HEK293 (cell line): ENCODE results near the gene ACTL8.

Experiments
- CTCF ChIP-seq: fragments of 450-650 bp; formaldehyde crosslinking; IDR thresholded peaks from 2 replicates; pipeline ENCODE4 v1.5.1; 2016; ENCODE audit warnings: missing biosample characterization, missing genetic modification characterization
- MEIS1 ChIP-seq: sonication (generic); formaldehyde crosslinking; IDR thresholded peaks from 2 replicates; pipeline ENCODE4 v1.8.1; 2022; ENCODE audit warnings: missing genetic modification reagents, mild to moderate bottlenecking, borderline replicate concordance
- YY1 ChIP-seq: fragments of 450-650 bp; formaldehyde crosslinking; IDR thresholded peaks from 2 replicates; pipeline ENCODE4 v1.5.1; 2018; ENCODE audit warnings: missing biosample characterization, missing genetic modification characterization
- ZFHX2 ChIP-seq: fragments of 450-650 bp; formaldehyde crosslinking; conservative IDR thresholded peaks from 2 replicates; pipeline ENCODE4 v1.5.1; 2016; ENCODE audit warnings: missing biosample characterization, missing genetic modification characterization
- ZNF121 ChIP-seq: fragments of 450-650 bp; formaldehyde crosslinking; IDR thresholded peaks from 2 replicates; pipeline ENCODE4 v1.5.1; 2016; ENCODE audit warnings: missing biosample characterization, missing genetic modification characterization
- ZNF132 ChIP-seq: fragments of 450-650 bp; formaldehyde crosslinking; IDR thresholded peaks from 2 replicates; pipeline ENCODE4 v1.5.1; 2017; ENCODE audit warnings: missing biosample characterization, missing genetic modification characterization, borderline replicate concordance
- ZNF335 ChIP-seq: fragments of 450-650 bp; formaldehyde crosslinking; conservative IDR thresholded peaks from 2 replicates; pipeline ENCODE4 v1.5.1; 2016; ENCODE audit warnings: missing biosample characterization, missing genetic modification characterization
- ZNF350 ChIP-seq: fragments of 450-650 bp; formaldehyde crosslinking; IDR thresholded peaks from 2 replicates; pipeline ENCODE4 v1.5.0; 2017; ENCODE audit warnings: missing biosample characterization, mild to moderate bottlenecking, missing genetic modification characterization
- ZNF670 ChIP-seq: fragments of 450-650 bp; formaldehyde crosslinking; IDR thresholded peaks from 2 replicates; pipeline ENCODE4 v1.5.1; 2016; ENCODE audit warnings: missing biosample characterization, missing genetic modification characterization, low read depth
- ZNF830 ChIP-seq: fragments of 450-650 bp; IDR thresholded peaks from 2 replicates; pipeline ENCODE4 v1.5.0; 2018; ENCODE audit warnings: missing biosample characterization, missing genetic modification characterization, low read depth, mild to moderate bottlenecking, moderate library complexity
- TF ChIP-seq, protein P1 (sequence below): fragments of 450-650 bp; IDR thresholded peaks from 2 replicates; pipeline ENCODE4 v1.5.1; 2018; ENCODE audit warnings: missing biosample characterization, missing genetic modification characterization

- TF ChIP-seq CTCF (tag by site-specific recombination), result no peak
- TF ChIP-seq MEIS1 (CRISPR knock-in tag), result no peak
- TF ChIP-seq ZNF132 (tag by site-specific recombination), result no peak
- no peak for TF ChIP-seq ZFHX2 (tag by site-specific recombination)
- no peak for TF ChIP-seq ZNF670 (tag by site-specific recombination)
- no peak for TF ChIP-seq YY1 (tag by site-specific recombination)
- no peak for TF ChIP-seq ZNF830 (tag by site-specific recombination)
- no peak for TF ChIP-seq ZNF350 (tag by site-specific recombination)
- TF ChIP-seq ZNF121, result no peak
- no peak for TF ChIP-seq ZNF335 (tag by site-specific recombination)
- TF ChIP-seq, protein P1, sequence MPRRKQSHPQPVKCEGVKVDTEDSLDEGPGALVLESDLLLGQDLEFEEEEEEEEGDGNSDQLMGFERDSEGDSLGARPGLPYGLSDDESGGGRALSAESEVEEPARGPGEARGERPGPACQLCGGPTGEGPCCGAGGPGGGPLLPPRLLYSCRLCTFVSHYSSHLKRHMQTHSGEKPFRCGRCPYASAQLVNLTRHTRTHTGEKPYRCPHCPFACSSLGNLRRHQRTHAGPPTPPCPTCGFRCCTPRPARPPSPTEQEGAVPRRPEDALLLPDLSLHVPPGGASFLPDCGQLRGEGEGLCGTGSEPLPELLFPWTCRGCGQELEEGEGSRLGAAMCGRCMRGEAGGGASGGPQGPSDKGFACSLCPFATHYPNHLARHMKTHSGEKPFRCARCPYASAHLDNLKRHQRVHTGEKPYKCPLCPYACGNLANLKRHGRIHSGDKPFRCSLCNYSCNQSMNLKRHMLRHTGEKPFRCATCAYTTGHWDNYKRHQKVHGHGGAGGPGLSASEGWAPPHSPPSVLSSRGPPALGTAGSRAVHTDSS (tag by site-specific recombination), result no peak
Observed at GRCh38 chr1:17798799-17799382, 43.8 kb downstream of the ACTL8 start.
